SK-N-SH treated with all-trans-retinoic acid at 6 μM for 48 hours (cell line): Measurements from ENCODE around the gene HRAS.

Experiments
- ATAC-seq: fragments of 200-7000 bp; cut with Tn5 transposase; 3 replicates; pipeline ENCODE4 v1.9.1; 2020; ENCODE audit warnings: mild to moderate bottlenecking, moderate library complexity
- ARNTL ChIP-seq: fragments of 450-650 bp; formaldehyde crosslinking; IDR thresholded peaks from 2 replicates; pipeline ENCODE4 v1.5.0; 2020; ENCODE audit warnings: low read depth, mild to moderate bottlenecking, moderate library complexity, borderline replicate concordance
- BACH2 ChIP-seq: fragments of 250-450 bp; sonication (Bioruptor Pico); IDR thresholded peaks from 2 replicates; pipeline ENCODE4 v1.9.0; 2021; ENCODE audit warnings: mild to moderate bottlenecking, borderline replicate concordance
- CREB5 ChIP-seq: fragments of 250-450 bp; sonication (Bioruptor Pico); IDR thresholded peaks from 2 replicates; pipeline ENCODE4 v1.5.1; 2020; ENCODE audit warnings: low read depth, mild to moderate bottlenecking, moderate library complexity
- CSDC2 ChIP-seq: fragments of 250-450 bp; sonication (Bioruptor Pico); IDR thresholded peaks from 2 replicates; pipeline ENCODE4 v1.5.0; 2020; ENCODE audit warnings: mild to moderate bottlenecking, moderate library complexity
- ESRRG ChIP-seq: fragments of 250-450 bp; sonication (Bioruptor Pico); IDR thresholded peaks from 2 replicates; pipeline ENCODE4 v1.6.1; 2021; ENCODE audit warnings: mild to moderate bottlenecking
- ISL1 ChIP-seq: fragments of 250-450 bp; sonication (Bioruptor Pico); IDR thresholded peaks from 2 replicates; pipeline ENCODE4 v2.1.2; 2022; ENCODE audit warnings: mild to moderate bottlenecking, moderate library complexity
- OSR1 ChIP-seq: fragments of 250-450 bp; sonication (Bioruptor Pico); IDR thresholded peaks from 2 replicates; pipeline ENCODE4 v1.8.0; 2022; ENCODE audit warnings: moderate library complexity, mild to moderate bottlenecking, inconsistent platforms
- PATZ1 ChIP-seq: fragments of 250-450 bp; sonication (Bioruptor Pico); IDR thresholded peaks from 2 replicates; pipeline ENCODE4 v1.8.0; 2020; ENCODE audit warnings: mild to moderate bottlenecking, moderate library complexity, borderline replicate concordance
- POU6F1 ChIP-seq: fragments of 250-450 bp; sonication (Bioruptor Pico); IDR thresholded peaks from 2 replicates; pipeline ENCODE4 v1.8.0; 2021; ENCODE audit warnings: low read depth, mild to moderate bottlenecking, moderate library complexity, borderline replicate concordance
- PPARA ChIP-seq: fragments of 250-450 bp; sonication (Bioruptor Pico); IDR thresholded peaks from 2 replicates; pipeline ENCODE4 v1.5.0; 2020; ENCODE audit warnings: mild to moderate bottlenecking, borderline replicate concordance
- RARB ChIP-seq: fragments of 250-450 bp; sonication (Bioruptor Pico); IDR thresholded peaks from 2 replicates; pipeline ENCODE4 v1.8.0; 2021; ENCODE audit warnings: mild to moderate bottlenecking, moderate library complexity
- SNAI2 ChIP-seq: fragments of 250-450 bp; sonication (Bioruptor Pico); IDR thresholded peaks from 2 replicates; pipeline ENCODE4 v1.5.0; 2020; ENCODE audit warnings: mild to moderate bottlenecking, moderate library complexity
- TOX ChIP-seq: fragments of 250-450 bp; sonication (Bioruptor Pico); IDR thresholded peaks from 2 replicates; pipeline ENCODE4 v1.8.0; 2021; ENCODE audit warnings: mild to moderate bottlenecking, moderate library complexity, borderline replicate concordance
- ZC3H10 ChIP-seq: fragments of 250-450 bp; sonication (Bioruptor Pico); IDR thresholded peaks from 2 replicates; pipeline ENCODE4 v1.5.1; 2021; ENCODE audit warnings: mild to moderate bottlenecking, moderate library complexity
- ZFP3 ChIP-seq: fragments of 250-450 bp; sonication (Bioruptor Pico); IDR thresholded peaks from 2 replicates; pipeline ENCODE4 v1.5.0; 2020; ENCODE audit warnings: mild to moderate bottlenecking, moderate library complexity
- ZFP30 ChIP-seq: fragments of 450-650 bp; formaldehyde crosslinking; IDR thresholded peaks from 2 replicates; pipeline ENCODE4 v1.5.0; 2022; ENCODE audit warnings: mild to moderate bottlenecking, moderate library complexity
- ZNF565 ChIP-seq: fragments of 450-650 bp; formaldehyde crosslinking; conservative IDR thresholded peaks from 2 replicates; pipeline ENCODE4 v1.5.0; 2020; ENCODE audit warnings: low read depth, mild to moderate bottlenecking, moderate library complexity
- ZNF70 ChIP-seq: fragments of 450-650 bp; formaldehyde crosslinking; IDR thresholded peaks from 2 replicates; pipeline ENCODE4 v1.5.0; 2020; ENCODE audit warnings: mild to moderate bottlenecking, moderate library complexity
- ZNF8 ChIP-seq: fragments of 450-650 bp; formaldehyde crosslinking; IDR thresholded peaks from 2 replicates; pipeline ENCODE4 v1.5.0; 2020; ENCODE audit warnings: mild to moderate bottlenecking, moderate library complexity
- TF ChIP-seq, protein P1 (sequence below): fragments of 250-450 bp; sonication (Bioruptor Pico); IDR thresholded peaks from 2 replicates; pipeline ENCODE4 v1.5.1; 2021; ENCODE audit warnings: mild to moderate bottlenecking, moderate library complexity
- TF ChIP-seq, protein P2 (sequence below): fragments of 250-450 bp; sonication (Bioruptor Pico); IDR thresholded peaks from 2 replicates; pipeline ENCODE4 v1.5.0; 2020; ENCODE audit warnings: mild to moderate bottlenecking, moderate library complexity

HRAS gene

GRCh38 chr11:535519-536454 is at the start of gene HRAS:
Gene HRAS (minus strand): TSS chr11:535576.
- ATAC-seq: peak; percentile 97
- TF ChIP-seq ISL1 (CRISPR knock-in tag) (no peak), BACH2 (no peak), CSDC2 (CRISPR knock-in tag) (no peak), OSR1 (CRISPR knock-in tag) (no peak), RARB (CRISPR knock-in tag) (no peak), ZFP30 (CRISPR knock-in tag) (no peak), ZNF8 (CRISPR knock-in tag) (no peak), ZFP3 (no peak)
- TF ChIP-seq, protein P1, sequence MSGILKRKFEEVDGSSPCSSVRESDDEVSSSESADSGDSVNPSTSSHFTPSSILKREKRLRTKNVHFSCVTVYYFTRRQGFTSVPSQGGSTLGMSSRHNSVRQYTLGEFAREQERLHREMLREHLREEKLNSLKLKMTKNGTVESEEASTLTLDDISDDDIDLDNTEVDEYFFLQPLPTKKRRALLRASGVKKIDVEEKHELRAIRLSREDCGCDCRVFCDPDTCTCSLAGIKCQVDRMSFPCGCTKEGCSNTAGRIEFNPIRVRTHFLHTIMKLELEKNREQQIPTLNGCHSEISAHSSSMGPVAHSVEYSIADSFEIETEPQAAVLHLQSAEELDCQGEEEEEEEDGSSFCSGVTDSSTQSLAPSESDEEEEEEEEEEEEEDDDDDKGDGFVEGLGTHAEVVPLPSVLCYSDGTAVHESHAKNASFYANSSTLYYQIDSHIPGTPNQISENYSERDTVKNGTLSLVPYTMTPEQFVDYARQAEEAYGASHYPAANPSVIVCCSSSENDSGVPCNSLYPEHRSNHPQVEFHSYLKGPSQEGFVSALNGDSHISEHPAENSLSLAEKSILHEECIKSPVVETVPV (CRISPR knock-in tag): no peak
- TF ChIP-seq, protein P2, sequence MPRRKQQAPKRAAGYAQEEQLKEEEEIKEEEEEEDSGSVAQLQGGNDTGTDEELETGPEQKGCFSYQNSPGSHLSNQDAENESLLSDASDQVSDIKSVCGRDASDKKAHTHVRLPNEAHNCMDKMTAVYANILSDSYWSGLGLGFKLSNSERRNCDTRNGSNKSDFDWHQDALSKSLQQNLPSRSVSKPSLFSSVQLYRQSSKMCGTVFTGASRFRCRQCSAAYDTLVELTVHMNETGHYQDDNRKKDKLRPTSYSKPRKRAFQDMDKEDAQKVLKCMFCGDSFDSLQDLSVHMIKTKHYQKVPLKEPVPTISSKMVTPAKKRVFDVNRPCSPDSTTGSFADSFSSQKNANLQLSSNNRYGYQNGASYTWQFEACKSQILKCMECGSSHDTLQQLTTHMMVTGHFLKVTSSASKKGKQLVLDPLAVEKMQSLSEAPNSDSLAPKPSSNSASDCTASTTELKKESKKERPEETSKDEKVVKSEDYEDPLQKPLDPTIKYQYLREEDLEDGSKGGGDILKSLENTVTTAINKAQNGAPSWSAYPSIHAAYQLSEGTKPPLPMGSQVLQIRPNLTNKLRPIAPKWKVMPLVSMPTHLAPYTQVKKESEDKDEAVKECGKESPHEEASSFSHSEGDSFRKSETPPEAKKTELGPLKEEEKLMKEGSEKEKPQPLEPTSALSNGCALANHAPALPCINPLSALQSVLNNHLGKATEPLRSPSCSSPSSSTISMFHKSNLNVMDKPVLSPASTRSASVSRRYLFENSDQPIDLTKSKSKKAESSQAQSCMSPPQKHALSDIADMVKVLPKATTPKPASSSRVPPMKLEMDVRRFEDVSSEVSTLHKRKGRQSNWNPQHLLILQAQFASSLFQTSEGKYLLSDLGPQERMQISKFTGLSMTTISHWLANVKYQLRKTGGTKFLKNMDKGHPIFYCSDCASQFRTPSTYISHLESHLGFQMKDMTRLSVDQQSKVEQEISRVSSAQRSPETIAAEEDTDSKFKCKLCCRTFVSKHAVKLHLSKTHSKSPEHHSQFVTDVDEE: no peak

GRCh38 chr11:584287-584686 is 48.9 kb upstream of the HRAS start:
- TF ChIP-seq ESRRG (CRISPR knock-in tag) (no peak), TOX (CRISPR knock-in tag) (no peak), SNAI2 (CRISPR knock-in tag) (no peak), ZNF70 (no peak), ARNTL (no peak), ZNF565 (CRISPR knock-in tag) (no peak), ISL1 (CRISPR knock-in tag) (no peak), POU6F1 (no peak), BACH2 (no peak), CREB5 (no peak), PPARA (CRISPR knock-in tag) (no peak), ZC3H10 (CRISPR knock-in tag) (no peak), CSDC2 (CRISPR knock-in tag) (no peak)
- TF ChIP-seq, protein P2: no peak
- ATAC-seq: no peak

- ATAC-seq: no peak
- TF ChIP-seq PATZ1 (CRISPR knock-in tag) (no peak), CSDC2 (CRISPR knock-in tag) (no peak), ZNF8 (CRISPR knock-in tag) (no peak), ZC3H10 (CRISPR knock-in tag) (no peak), OSR1 (CRISPR knock-in tag) (no peak), ZFP30 (CRISPR knock-in tag) (no peak), ESRRG (CRISPR knock-in tag) (no peak)
- TF ChIP-seq, protein P1 (CRISPR knock-in tag): no peak
Observed at GRCh38 chr11:581752-582151, 46.4 kb upstream of the HRAS start.
